Vagina (tissue), 2 donors: Measurements from ENCODE around the gene COL17A1.

Experiments
- POLR2A ChIP-seq, 2 donors: fragments of 450-650 bp; IDR thresholded peaks; one replicate each; pipeline ENCODE4 v1.6.1; 2017; ENCODE audit warnings: antibody characterized with exemption in 2 of 2, mild to moderate bottlenecking in 2 of 2, moderate library complexity in 2 of 2
- POLR2AphosphoS5 ChIP-seq, 2 donors: sonication (generic); formaldehyde crosslinking; IDR thresholded peaks; one replicate each; pipeline ENCODE4 v1.9.0; 2017; ENCODE audit warnings: antibody characterized with exemption in 2 of 2, mild to moderate bottlenecking in 2 of 2, low read depth in 1 of 2; ENCODE audit not compliant: insufficient read depth in 1 of 2
- TF ChIP-seq, protein P1 (sequence below), 3 experiments: fragments of 450-650 bp in 2 of 3; fragments of 200-600 bp in 1 of 3; sonication (generic) in 1 of 3; IDR thresholded peaks; one replicate each; pipeline ENCODE4 v1.5.1; 2017 to 2019; ENCODE audit warnings: antibody characterized with exemption in 3 of 3, mild to moderate bottlenecking in 2 of 3, moderate library complexity in 2 of 3

DNA sequence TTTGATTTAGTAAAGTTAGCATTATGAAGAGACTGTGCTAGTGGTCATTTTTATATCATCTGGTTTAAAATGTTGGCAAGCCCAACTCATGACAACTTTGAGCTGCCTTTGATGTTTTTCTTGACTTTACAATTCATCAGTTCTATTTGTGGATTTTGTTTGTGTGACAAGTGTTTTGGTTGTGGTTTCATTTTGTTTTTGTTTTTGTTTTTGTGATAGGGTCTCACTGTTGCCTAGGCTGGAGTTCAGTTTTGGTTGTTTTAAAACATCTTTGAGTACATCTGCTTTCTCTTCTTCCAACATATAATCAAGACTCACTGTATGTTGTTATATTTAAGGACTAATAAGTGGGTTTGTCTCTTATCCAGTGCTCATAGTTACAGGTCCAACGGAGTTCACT, 18.7 kb upstream of the COL17A1 start:
- TF ChIP-seq, protein P1, sequence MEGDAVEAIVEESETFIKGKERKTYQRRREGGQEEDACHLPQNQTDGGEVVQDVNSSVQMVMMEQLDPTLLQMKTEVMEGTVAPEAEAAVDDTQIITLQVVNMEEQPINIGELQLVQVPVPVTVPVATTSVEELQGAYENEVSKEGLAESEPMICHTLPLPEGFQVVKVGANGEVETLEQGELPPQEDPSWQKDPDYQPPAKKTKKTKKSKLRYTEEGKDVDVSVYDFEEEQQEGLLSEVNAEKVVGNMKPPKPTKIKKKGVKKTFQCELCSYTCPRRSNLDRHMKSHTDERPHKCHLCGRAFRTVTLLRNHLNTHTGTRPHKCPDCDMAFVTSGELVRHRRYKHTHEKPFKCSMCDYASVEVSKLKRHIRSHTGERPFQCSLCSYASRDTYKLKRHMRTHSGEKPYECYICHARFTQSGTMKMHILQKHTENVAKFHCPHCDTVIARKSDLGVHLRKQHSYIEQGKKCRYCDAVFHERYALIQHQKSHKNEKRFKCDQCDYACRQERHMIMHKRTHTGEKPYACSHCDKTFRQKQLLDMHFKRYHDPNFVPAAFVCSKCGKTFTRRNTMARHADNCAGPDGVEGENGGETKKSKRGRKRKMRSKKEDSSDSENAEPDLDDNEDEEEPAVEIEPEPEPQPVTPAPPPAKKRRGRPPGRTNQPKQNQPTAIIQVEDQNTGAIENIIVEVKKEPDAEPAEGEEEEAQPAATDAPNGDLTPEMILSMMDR (IDR thresholded peaks at IDR 0.05): no peak
- TF ChIP-seq POLR2A (IDR thresholded peaks at IDR 0.05) (no peak), POLR2AphosphoS5 (IDR thresholded peaks at IDR 0.05; ENCODE audit: insufficient read depth in 1 of 2, low read depth in 1 of 2) (no peak)
